ENCODE results near the gene FYCO1. TPM values are rescaled to one million over a fixed set of nuclear protein-coding genes. Genes with fewer than 3 reads are reported as not detected.

The FYCO1 gene
- polyA plus RNA-seq, 3 donors = 0.59 to 5.0 (median 1.3) TPM

DNA sequence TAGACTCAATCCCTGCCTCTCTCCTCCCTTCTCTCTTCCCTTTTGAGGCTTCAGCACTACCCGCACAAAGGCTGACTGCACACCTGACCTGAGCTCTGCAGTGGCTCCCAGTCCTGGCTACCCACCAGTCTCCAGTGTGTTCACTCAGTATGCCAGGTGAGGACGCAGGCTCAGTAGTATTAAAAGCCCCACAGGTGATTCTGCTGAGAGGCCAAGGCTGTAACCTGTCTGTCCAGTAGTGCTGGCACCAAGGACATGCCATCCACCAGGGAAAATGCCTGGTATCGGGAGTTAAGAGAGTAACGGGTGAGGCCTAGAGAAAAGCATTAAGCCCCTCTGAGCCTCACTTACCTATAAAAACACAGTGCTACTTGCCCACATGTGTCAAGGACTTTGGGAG lies 20.9 kb downstream of the FYCO1 start:
- H3K4me3 Mint-ChIP-seq = no peak overlapping the region
- 100% methylated on average over 2 of the region's 4 CpGs for WGBS (ENCODE audit: insufficient coverage)
- TF ChIP-seq, protein P1, sequence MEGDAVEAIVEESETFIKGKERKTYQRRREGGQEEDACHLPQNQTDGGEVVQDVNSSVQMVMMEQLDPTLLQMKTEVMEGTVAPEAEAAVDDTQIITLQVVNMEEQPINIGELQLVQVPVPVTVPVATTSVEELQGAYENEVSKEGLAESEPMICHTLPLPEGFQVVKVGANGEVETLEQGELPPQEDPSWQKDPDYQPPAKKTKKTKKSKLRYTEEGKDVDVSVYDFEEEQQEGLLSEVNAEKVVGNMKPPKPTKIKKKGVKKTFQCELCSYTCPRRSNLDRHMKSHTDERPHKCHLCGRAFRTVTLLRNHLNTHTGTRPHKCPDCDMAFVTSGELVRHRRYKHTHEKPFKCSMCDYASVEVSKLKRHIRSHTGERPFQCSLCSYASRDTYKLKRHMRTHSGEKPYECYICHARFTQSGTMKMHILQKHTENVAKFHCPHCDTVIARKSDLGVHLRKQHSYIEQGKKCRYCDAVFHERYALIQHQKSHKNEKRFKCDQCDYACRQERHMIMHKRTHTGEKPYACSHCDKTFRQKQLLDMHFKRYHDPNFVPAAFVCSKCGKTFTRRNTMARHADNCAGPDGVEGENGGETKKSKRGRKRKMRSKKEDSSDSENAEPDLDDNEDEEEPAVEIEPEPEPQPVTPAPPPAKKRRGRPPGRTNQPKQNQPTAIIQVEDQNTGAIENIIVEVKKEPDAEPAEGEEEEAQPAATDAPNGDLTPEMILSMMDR (IDR thresholded peaks at IDR 0.05) = no peak

DNA sequence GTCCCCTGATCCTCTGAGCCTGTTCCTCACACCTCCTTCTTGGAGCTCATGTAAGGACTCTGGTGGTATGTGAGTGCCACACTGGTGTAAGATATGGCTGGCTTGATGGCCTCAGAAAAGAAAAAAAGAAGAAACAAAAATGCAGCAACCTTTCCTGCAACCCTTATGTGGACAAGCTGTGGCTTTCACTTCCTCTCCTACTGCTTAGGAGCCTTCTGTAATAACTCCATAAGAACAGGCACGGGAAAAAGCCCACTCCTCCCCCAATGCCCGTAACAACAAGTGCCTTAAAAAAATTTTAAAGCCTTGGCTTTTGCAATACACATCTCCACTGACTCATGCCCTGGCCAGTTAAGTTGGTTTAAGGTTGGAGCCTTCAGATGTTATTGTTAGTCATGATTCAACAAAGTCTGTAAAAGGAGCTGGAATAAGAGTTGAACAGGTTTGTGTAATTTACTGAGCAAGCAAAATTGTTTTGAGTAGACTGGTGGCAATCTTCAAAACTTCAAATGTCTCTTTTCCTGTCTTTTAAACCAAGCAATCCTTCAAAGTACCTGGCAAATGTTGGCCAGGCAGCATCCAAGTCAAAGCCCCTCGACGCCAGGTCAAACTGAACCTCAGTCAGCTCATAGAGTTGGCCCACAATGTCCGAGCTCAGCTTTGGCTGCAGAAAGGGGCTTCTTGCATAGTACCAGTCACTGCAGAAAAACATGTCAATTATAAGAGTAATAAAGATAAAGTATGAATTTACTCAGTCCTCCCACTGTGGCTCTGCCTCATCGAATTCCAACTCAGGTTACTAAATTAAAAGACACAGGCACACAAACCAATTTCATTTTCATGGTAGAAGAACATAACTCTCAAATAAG lies 22.9 kb downstream of the FYCO1 start:
- H3K9me3 ChIP-seq (replicated peaks in 1 of 2; ENCODE audit: control insufficient read depth in 1 of 2, insufficient read depth in 1 of 2, low read length in 2 of 2) = no peaks in the 10 kb centered on the region
- H3K4me3 Mint-ChIP-seq = peak overlapping the region; percentile 41 to 63

More for the DNA sequence above, 20.9 kb downstream of the FYCO1 start:
- Histone ChIP-seq H2AFZ (ENCODE audit: insufficient read depth, low read depth, low read length, poor library complexity, severe bottlenecking) (no peak overlapping the region), H3K79me2 (ENCODE audit: insufficient read depth, low read length) (no peaks in the 10 kb centered on the region), H4K20me1 (ENCODE audit: insufficient read depth, low read length) (no peaks in the 10 kb centered on the region), H3K4me1 (ENCODE audit: control insufficient read depth in 1 of 2, insufficient read depth in 2 of 2, low read length in 2 of 2) (peaks cover 32 to 36% of the 10 kb centered on the region in 2 donors), H3K27me3 (ENCODE audit: control insufficient read depth in 2 of 2, insufficient read depth in 2 of 2, low read length in 2 of 2) (no peaks in the 10 kb centered on the region), H3K9ac (ENCODE audit: insufficient read depth, low read length, poor library complexity, severe bottlenecking) (no peak overlapping the region), H3K4me2 (replicated peaks; ENCODE audit: extremely low read depth, low read length, poor library complexity, severe bottlenecking) (no peak overlapping the region), H3K9me3 (replicated peaks in 1 of 2; ENCODE audit: control insufficient read depth in 1 of 2, insufficient read depth in 1 of 2, low read length in 2 of 2) (no peaks in the 10 kb centered on the region), H3K27ac (ENCODE audit: low read depth in 1 of 2, low read length in 2 of 2) (no peak overlapping the region), H3K36me3 (replicated peaks in 1 of 2; ENCODE audit: control insufficient read depth in 1 of 2, insufficient read depth in 2 of 2, low read length in 2 of 2) (peaks cover 49 to 65% of the 10 kb centered on the region in 2 donors), H3K4me3 (replicated peaks in 1 of 3; ENCODE audit: low read depth in 2 of 3, low read length in 3 of 3) (no peak overlapping the region)
- DNase-seq = no peak
- Mint-ChIP-seq H3K27me3 (ENCODE audit: low read depth in 3 of 3) (peaks cover 0 to 2% (median 0%) of the 10 kb centered on the region in 3 donors), H3K4me1 (peaks cover 42% of the 10 kb centered on the region), H3K9me3 (peaks cover 0 to 2% (median 0%) of the 10 kb centered on the region in 7 donors), H3K36me3 (peaks cover 71 to 83% of the 10 kb centered on the region in 2 donors), H3K27ac (peak overlapping the region in 4 of 7 donors; percentile 30 to 74 (median 35))
- intact Hi-C loops (cut with micrococcal nuclease) = no loop called here

More for the DNA sequence above, 22.9 kb downstream of the FYCO1 start:
- Mint-ChIP-seq H3K9me3 (no peaks in the 10 kb centered on the region), H3K36me3 (peaks cover 72 to 83% of the 10 kb centered on the region in 2 donors), H3K4me1 (peaks cover 35% of the 10 kb centered on the region), H3K27ac (peak overlapping the region; percentile 92 to 98 (median 97)), H3K27me3 (ENCODE audit: low read depth in 3 of 3) (peaks cover 0 to 2% (median 0%) of the 10 kb centered on the region in 3 donors)
- no peaks in the 10 kb centered on the region for H3K79me2 ChIP-seq (ENCODE audit: insufficient read depth, low read length)
- no peaks in the 10 kb centered on the region for H4K20me1 ChIP-seq (ENCODE audit: insufficient read depth, low read length)
- intact Hi-C loops (cut with micrococcal nuclease) = no loop called here
- peaks cover 27 to 31% of the 10 kb centered on the region in 2 donors for H3K4me1 ChIP-seq (ENCODE audit: control insufficient read depth in 1 of 2, insufficient read depth in 2 of 2, low read length in 2 of 2)
- H3K4me2 ChIP-seq (replicated peaks; ENCODE audit: extremely low read depth, low read length, poor library complexity, severe bottlenecking) = peak overlapping the region; percentile 57
- peak overlapping the region; percentile 52 for H3K9ac ChIP-seq (ENCODE audit: insufficient read depth, low read length, poor library complexity, severe bottlenecking)
- peak overlapping the region; percentile 87 to 95 for H3K27ac ChIP-seq (ENCODE audit: low read depth in 1 of 2, low read length in 2 of 2)
- 67% methylated on average over 3 of the region's 6 CpGs for WGBS (ENCODE audit: insufficient coverage)
- peaks cover 53 to 65% of the 10 kb centered on the region in 2 donors for H3K36me3 ChIP-seq (replicated peaks in 1 of 2; ENCODE audit: control insufficient read depth in 1 of 2, insufficient read depth in 2 of 2, low read length in 2 of 2)
- H3K27me3 ChIP-seq (ENCODE audit: control insufficient read depth in 2 of 2, insufficient read depth in 2 of 2, low read length in 2 of 2) = no peaks in the 10 kb centered on the region
- peak overlapping the region in 2 of 3 experiments; percentile 3 to 46 for H3K4me3 ChIP-seq (replicated peaks in 1 of 3; ENCODE audit: low read depth in 2 of 3, low read length in 3 of 3)
- TF ChIP-seq, protein P1 (IDR thresholded peaks at IDR 0.05) = no peak
- DNase-seq = peak; percentile 88 to 95 (median 94)
- H2AFZ ChIP-seq (ENCODE audit: insufficient read depth, low read depth, low read length, poor library complexity, severe bottlenecking) = peak overlapping the region; percentile 48
